Activated T-cell treated with anti-CD3 and anti-CD28 coated beads, Interleukin-2, amount 50 U/mL, for 1 hour (primary cell): ENCODE data around the gene PIP5KL1.
A peak's percentile ranks its signal among the peaks of the same experiment; 100 is the strongest.

ENCODE experiments used
- DNase-seq: peaks from one replicate; pipeline ENCODE4 v3.0.0-alpha.2; 2020

PIP5KL1 gene

GRCh38 chr9:127912296-127912695 lies 18.3 kb downstream of the PIP5KL1 start:
- DNase-seq, result no peak

- no peak for DNase-seq
Observed at GRCh38 chr9:127910613-127911205, 19.9 kb downstream of the PIP5KL1 start.

GRCh38 chr9:127909839-127910273 lies 20.7 kb downstream of the PIP5KL1 start:
- DNase-seq, result no peak

GRCh38 chr9:127908660-127908926 lies 22.0 kb downstream of the PIP5KL1 start:
- DNase-seq, result no peak

- DNase-seq, result no peak
Observed at GRCh38 chr9:127907867-127908659, 22.5 kb downstream of the PIP5KL1 start.

GRCh38 chr9:127905788-127906191 lies 24.8 kb downstream of the PIP5KL1 start:
- DNase-seq, result peak; percentile 76

GRCh38 chr9:127905004-127905728 lies 25.4 kb downstream of the PIP5KL1 start:
- DNase-seq, result peak; percentile 73

- DNase-seq, result no peak
Observed at GRCh38 chr9:127904561-127905003, 26.0 kb downstream of the PIP5KL1 start.

- DNase-seq, result peak; percentile 75
Observed at GRCh38 chr9:127903557-127904475, 26.8 kb downstream of the PIP5KL1 start.

- DNase-seq, result peak; percentile 79
Observed at GRCh38 chr9:127899128-127899943, 31.2 kb downstream of the PIP5KL1 start, which contains the start of gene ST6GALNAC6. ST6GALNAC6 (minus strand) TSS chr9:127899603; CDS start chr9:127897981, 1,622 bp downstream.

- DNase-seq, result peak; percentile 44
Observed at GRCh38 chr9:127898433-127899127, 32.0 kb downstream of the PIP5KL1 start.

GRCh38 chr9:127897193-127897692 lies 33.3 kb downstream of the PIP5KL1 start:
- no peak for DNase-seq

- DNase-seq, result no peak
Observed at GRCh38 chr9:127896395-127897192, 34.0 kb downstream of the PIP5KL1 start.

- DNase-seq, result no peak
Observed at GRCh38 chr9:127895811-127896210, 34.8 kb downstream of the PIP5KL1 start.

- DNase-seq, result no peak
Observed at GRCh38 chr9:127893392-127893791, 37.2 kb downstream of the PIP5KL1 start.

GRCh38 chr9:127892831-127893230 lies 37.7 kb downstream of the PIP5KL1 start:
- no peak for DNase-seq

GRCh38 chr9:127890053-127890452 lies 40.5 kb downstream of the PIP5KL1 start:
- DNase-seq, result no peak

GRCh38 chr9:127887792-127888191 lies 42.8 kb downstream of the PIP5KL1 start:
- DNase-seq, result no peak

GRCh38 chr9:127886401-127886972 lies 44.1 kb downstream of the PIP5KL1 start:
- DNase-seq, result no peak
